Epithelial cell of prostate (primary cell): ENCODE data around the gene ANAPC7.

Source experiments
- DNase-seq: peaks from one replicate; pipeline ENCODE4 v3.0.0-alpha.2; 2011; ENCODE audit warnings: low read depth, low spot score
- H3K27ac ChIP-seq: fragments of 450-650 bp; 2 replicates; pipeline ENCODE4 v1.5.1; 2017; ENCODE audit warnings: mild to moderate bottlenecking

ANAPC7 gene

GRCh38 chr12:110330124-110330523, 73.4 kb downstream of the ANAPC7 start:
- no peak for DNase-seq
- H3K27ac ChIP-seq = peak overlapping the region; percentile 73

- peak overlapping the region; percentile 73 for H3K27ac ChIP-seq
- DNase-seq = no peak
Observed at GRCh38 chr12:110329710-110330109, 73.8 kb downstream of the ANAPC7 start.
